ENCODE measurements around the gene REN.

- no peak for TF ChIP-seq POLR2A (IDR thresholded peaks at IDR 0.05)
- no peak for TF ChIP-seq CTCF (IDR thresholded peaks at IDR 0.05)
Measured at GRCh38 chr1:204199579-204199978, 33.4 kb upstream of the REN start.
